HFFc6 (cell line): ENCODE results near the gene EXOC3. TPM values are rescaled to one million over a fixed set of nuclear protein-coding genes. Genes with fewer than 3 reads are reported as not detected.
A peak's percentile ranks its signal among the peaks of the same experiment; 100 is the strongest.
"Not testable (repeated sequence)": the region's sequence is repeated elsewhere in the genome, so short reads cannot be mapped to it uniquely, and the experiment has no call there.

Experiments used
- DNase-seq: peaks from one replicate; pipeline ENCODE4 v3.0.0-alpha.2; 2018
- H3K27ac Mint-ChIP-seq: 2 replicates; pipeline ENCODE4 v1.8.0; 2020; ENCODE audit warnings: mild to moderate bottlenecking, mixed read lengths
- H3K27me3 Mint-ChIP-seq: 2 replicates; pipeline ENCODE4 v1.8.0; 2021; ENCODE audit warnings: mild to moderate bottlenecking, moderate library complexity, mixed read lengths; ENCODE audit not compliant: insufficient read depth
- H3K36me3 Mint-ChIP-seq: 2 replicates; pipeline ENCODE4 v1.8.0; 2021; ENCODE audit warnings: low read depth, mixed read lengths
- H3K4me1 Mint-ChIP-seq: 2 replicates; pipeline ENCODE4 v1.8.0; 2020; ENCODE audit warnings: low read depth, mixed read lengths
- H3K4me3 Mint-ChIP-seq: 2 replicates; pipeline ENCODE4 v1.8.0; 2020; ENCODE audit warnings: mild to moderate bottlenecking, moderate library complexity, mixed read lengths
- H3K9me3 Mint-ChIP-seq: 2 replicates; pipeline ENCODE4 v1.8.0; 2020; ENCODE audit warnings: mild to moderate bottlenecking, mixed read lengths
- total RNA-seq, 6 experiments: library from RNA; stranded (reverse); fragmentation: NEBNext Ultra II Directional; extraction: Animal tissue kit (Norgen Biotek cat#: 25700); gene quantifications; 2 replicates in 1 of 6; 3 replicates in 5 of 6; pipeline ENCODE4 v1.2.3, GENCODE V29; 2021
- TF ChIP-seq, protein P1 (sequence below): fragments of 200-600 bp; sonication (generic); IDR thresholded peaks from 2 replicates; pipeline ENCODE4 v1.5.0; 2021; ENCODE audit warnings: antibody characterized with exemption, mild to moderate bottlenecking

EXOC3 gene
- total RNA-seq, 6 experiments from 2014 or later = 46.8 to 54.1 (median 50.3) TPM

DNA sequence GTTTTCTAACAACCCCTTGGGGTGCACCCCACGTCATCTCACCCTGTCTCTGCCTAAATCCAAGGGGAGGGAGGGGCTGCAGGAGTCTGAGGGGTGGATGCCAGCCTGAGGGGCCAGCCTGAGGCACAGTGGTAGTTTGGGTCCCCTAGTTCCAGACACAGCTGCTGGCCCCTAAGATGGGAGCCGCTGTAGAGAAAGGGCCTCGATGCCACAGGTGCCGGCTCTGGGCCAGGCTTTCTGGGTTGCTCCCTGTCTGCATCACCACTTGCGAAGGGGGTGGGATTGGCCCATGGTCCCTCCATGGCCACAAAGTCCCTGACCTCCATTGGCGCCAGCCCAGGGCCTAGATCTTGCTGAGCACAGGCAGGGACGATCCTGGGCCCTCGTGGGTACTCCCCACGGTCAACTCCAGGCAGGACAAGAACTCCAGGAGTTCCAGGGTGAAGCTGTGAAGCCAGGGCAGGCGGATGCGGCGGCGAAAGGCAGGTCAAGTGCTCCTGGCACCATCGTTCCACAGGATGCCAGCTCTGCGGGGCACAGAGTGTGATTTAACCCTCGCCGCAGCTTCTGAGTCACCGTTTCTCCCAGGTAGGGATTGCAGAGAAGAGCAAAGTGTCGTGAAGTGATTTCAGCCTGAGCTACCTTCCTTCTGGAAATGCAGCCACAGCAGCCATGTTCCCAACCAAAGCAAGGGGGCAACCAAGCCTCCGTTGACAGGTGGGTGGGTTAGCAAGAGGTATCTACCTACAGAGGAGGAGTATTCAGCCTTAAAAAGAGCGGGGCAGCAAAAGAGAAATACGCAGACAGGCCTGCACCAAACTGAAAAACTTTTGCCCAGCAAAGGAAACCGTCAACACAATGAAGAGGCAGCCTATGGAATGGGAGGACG is 41.6 kb upstream of the EXOC3 start:
- Mint-ChIP-seq H3K27ac (peak overlapping the region; percentile 100), H3K36me3 (peaks cover 43% of the 10 kb centered on the region), H3K27me3 (peaks cover 8% of the 10 kb centered on the region), H3K4me3 (no peak overlapping the region), H3K9me3 (no peaks in the 10 kb centered on the region), H3K4me1 (peaks cover 46% of the 10 kb centered on the region)
- no peak for DNase-seq
- TF ChIP-seq, protein P1, sequence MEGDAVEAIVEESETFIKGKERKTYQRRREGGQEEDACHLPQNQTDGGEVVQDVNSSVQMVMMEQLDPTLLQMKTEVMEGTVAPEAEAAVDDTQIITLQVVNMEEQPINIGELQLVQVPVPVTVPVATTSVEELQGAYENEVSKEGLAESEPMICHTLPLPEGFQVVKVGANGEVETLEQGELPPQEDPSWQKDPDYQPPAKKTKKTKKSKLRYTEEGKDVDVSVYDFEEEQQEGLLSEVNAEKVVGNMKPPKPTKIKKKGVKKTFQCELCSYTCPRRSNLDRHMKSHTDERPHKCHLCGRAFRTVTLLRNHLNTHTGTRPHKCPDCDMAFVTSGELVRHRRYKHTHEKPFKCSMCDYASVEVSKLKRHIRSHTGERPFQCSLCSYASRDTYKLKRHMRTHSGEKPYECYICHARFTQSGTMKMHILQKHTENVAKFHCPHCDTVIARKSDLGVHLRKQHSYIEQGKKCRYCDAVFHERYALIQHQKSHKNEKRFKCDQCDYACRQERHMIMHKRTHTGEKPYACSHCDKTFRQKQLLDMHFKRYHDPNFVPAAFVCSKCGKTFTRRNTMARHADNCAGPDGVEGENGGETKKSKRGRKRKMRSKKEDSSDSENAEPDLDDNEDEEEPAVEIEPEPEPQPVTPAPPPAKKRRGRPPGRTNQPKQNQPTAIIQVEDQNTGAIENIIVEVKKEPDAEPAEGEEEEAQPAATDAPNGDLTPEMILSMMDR = no peak

DNA sequence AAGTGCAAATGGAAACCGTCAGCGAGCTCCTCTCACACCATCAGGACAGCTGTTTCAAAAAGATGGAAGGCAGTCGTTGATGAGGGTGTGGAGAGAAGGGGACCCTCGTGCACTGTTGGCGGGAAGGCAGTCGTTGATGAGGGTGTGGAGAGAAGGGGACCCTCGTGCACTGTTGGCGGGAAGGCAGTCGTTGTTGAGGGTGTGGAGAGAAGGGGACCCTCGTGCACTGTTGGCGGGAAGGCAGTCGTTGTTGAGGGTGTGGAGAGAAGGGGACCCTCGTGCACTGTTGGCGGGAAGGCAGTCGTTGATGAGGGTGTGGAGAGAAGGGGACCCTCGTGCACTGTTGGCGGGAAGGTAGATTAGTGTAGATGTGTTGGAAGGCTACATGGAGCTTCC is 40.8 kb upstream of the EXOC3 start:
- Mint-ChIP-seq H3K4me1 (peaks cover 51% of the 10 kb centered on the region), H3K36me3 (peaks cover 52% of the 10 kb centered on the region)
- DNase-seq = not testable (repeated sequence)

DNA sequence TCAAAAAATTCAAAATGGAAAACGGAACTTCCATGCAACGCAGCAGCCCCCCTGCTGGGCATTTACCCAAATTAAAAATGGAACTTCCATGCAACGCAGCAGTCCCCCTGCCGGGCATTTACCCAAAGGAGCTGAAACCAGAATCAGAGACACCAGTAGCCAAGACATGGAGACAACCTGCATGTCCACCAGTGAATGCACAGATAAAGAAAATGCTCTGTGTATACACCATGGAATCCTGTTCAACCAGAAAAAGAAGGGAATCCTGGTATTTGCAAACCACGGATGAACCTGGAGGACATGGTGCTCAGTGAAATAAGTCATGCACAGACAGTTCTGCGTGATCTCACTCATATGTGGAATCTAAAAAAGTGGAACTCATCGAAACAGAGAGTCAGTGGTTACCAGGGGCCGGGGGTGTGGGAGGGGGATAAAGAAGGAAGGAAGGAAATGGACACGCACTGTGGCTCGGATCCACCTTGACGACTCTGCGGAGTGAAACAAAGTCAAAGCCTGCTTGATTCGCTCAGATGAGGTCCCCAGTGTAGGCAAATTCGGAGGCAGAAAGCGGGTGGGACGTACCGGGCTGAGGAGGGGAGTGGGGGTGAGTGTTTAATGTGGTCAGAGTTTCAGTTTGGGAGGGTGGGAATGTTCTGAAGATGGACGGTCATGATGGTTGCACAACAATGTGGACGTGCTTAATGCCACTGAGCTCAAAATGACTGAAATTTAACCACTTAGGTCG is 40.2 kb upstream of the EXOC3 start:
- peaks cover 56% of the 10 kb centered on the region for H3K36me3 Mint-ChIP-seq
- no peak overlapping the region for H3K4me3 Mint-ChIP-seq
- no peak overlapping the region; the same call in 1 of the 2 replicates for H3K27ac Mint-ChIP-seq
- DNase-seq = no peak
- peaks cover 9% of the 10 kb centered on the region for H3K27me3 Mint-ChIP-seq
- TF ChIP-seq, protein P1 = peak; percentile 16; the same call in 1 of the 2 replicates
- no peaks in the 10 kb centered on the region for H3K9me3 Mint-ChIP-seq
- H3K4me1 Mint-ChIP-seq = peaks cover 57% of the 10 kb centered on the region

More for the DNA sequence above, 40.8 kb upstream of the EXOC3 start:
- not testable (repeated sequence) for H3K9me3 Mint-ChIP-seq, H3K27me3 Mint-ChIP-seq, H3K4me3 Mint-ChIP-seq
- H3K27ac Mint-ChIP-seq = peak overlapping the region; percentile 100; the same call in 1 of the 2 replicates

DNA sequence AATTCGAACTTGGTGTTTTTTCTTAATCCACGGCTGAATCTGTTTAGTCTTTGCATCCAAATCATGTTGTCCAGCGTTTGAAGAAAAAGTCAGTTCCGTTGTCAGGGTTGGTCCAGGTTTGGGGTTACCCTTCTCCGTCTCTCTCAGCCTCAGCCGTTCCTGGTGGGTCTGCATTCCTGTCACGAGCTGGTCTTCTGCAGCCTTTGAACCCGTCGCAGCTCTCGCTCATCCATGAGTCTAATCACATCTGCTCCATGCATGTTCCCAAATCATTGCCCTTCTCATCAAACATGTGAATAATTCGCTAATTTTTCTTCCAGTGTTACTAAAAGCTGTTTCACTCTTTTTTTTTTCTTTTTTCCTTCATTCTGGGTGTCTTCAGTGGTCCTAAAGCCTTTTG is 39.0 kb upstream of the EXOC3 start:
- no peak overlapping the region for H3K4me3 Mint-ChIP-seq
- DNase-seq = no peak
- H3K27me3 Mint-ChIP-seq = peaks cover 9% of the 10 kb centered on the region
- TF ChIP-seq, protein P1 = no peak
- H3K4me1 Mint-ChIP-seq = peaks cover 63% of the 10 kb centered on the region
- no peaks in the 10 kb centered on the region for H3K9me3 Mint-ChIP-seq
- peaks cover 59% of the 10 kb centered on the region for H3K36me3 Mint-ChIP-seq
- H3K27ac Mint-ChIP-seq = peak overlapping the region; percentile 5; the same call in 1 of the 2 replicates

DNA sequence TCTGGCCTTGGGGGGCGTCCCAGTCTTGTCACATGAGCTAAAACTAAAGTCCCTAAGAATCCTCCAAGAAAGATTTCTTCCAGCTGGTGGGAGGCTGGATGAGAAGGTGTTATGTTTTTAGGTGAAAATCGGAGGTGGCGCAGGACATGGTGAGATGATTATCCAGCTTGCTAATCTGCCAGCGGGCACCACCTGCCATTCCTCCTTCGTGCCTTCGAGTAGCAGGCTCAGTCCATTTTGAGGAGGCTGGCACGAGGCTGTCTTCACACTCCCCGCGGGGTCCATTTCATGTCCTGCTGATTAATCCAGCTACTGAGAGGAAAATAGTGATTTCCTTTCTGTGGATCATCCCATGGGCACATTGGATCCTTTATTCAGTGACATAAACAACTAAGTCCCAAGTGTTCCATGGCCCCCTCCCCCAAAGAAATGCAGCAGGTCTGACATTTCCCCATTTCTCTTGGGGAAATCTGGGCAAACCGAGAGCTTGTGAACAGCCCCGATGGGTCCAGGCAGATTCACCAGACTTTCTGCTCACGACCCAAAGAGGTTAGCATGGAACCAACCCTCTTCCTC is 38.2 kb upstream of the EXOC3 start:
- TF ChIP-seq, protein P1 = no peak
- Mint-ChIP-seq H3K4me3 (no peak overlapping the region), H3K4me1 (peaks cover 58% of the 10 kb centered on the region), H3K36me3 (peaks cover 67% of the 10 kb centered on the region), H3K27me3 (peaks cover 9% of the 10 kb centered on the region), H3K9me3 (no peaks in the 10 kb centered on the region), H3K27ac (no peak overlapping the region)
- no peak for DNase-seq
